GM19193 (cell line): Measurements from ENCODE around the gene ALDH18A1.

Experiments
- POLR2A ChIP-seq: IDR thresholded peaks from 4 replicates; pipeline ENCODE4 v1.6.1; 2011; ENCODE audit not compliant: insufficient read depth, insufficient read length; ENCODE audit errors: extremely low read depth

ALDH18A1 gene

GRCh38 chr10:95606922-95607321, 49.6 kb downstream of the ALDH18A1 start:
- no peak for TF ChIP-seq POLR2A

GRCh38 chr10:95605163-95605562, 51.3 kb downstream of the ALDH18A1 start:
- TF ChIP-seq POLR2A = no peak

GRCh38 chr10:95604630-95605029, 51.9 kb downstream of the ALDH18A1 start:
- TF ChIP-seq POLR2A = no peak

- TF ChIP-seq POLR2A = no peak
Measured at GRCh38 chr10:95602382-95602781, 54.1 kb downstream of the ALDH18A1 start.

- TF ChIP-seq POLR2A = no peak
Measured at GRCh38 chr10:95601116-95601719, 55.3 kb downstream of the ALDH18A1 start.

GRCh38 chr10:95600158-95600557, 56.4 kb downstream of the ALDH18A1 start:
- no peak for TF ChIP-seq POLR2A

GRCh38 chr10:95597788-95598187, 58.7 kb downstream of the ALDH18A1 start:
- TF ChIP-seq POLR2A = no peak

- TF ChIP-seq POLR2A = no peak
Measured at GRCh38 chr10:95588025-95588424, 68.5 kb downstream of the ALDH18A1 start.

GRCh38 chr10:95579835-95580535, 76.5 kb downstream of the ALDH18A1 start:
- no peak for TF ChIP-seq POLR2A

GRCh38 chr10:95579292-95579691, 77.2 kb downstream of the ALDH18A1 start:
- TF ChIP-seq POLR2A = no peak

GRCh38 chr10:95578619-95579018, 77.9 kb downstream of the ALDH18A1 start:
- TF ChIP-seq POLR2A = no peak

- no peak for TF ChIP-seq POLR2A
Measured at GRCh38 chr10:95574649-95575365, 81.7 kb downstream of the ALDH18A1 start.

- TF ChIP-seq POLR2A = no peak
Measured at GRCh38 chr10:95573964-95574604, 82.4 kb downstream of the ALDH18A1 start.

- no peak for TF ChIP-seq POLR2A
Measured at GRCh38 chr10:95573527-95573926, 83.0 kb downstream of the ALDH18A1 start.

GRCh38 chr10:95572131-95572820, 84.2 kb downstream of the ALDH18A1 start:
- TF ChIP-seq POLR2A = no peak
